GM18861 (cell line): ENCODE data around the gene JMJD1C.
"Not testable (repeated sequence)": the region's sequence is repeated elsewhere in the genome, so short reads cannot be mapped to it uniquely, and the experiment has no call there.

Experiments
- ATAC-seq: cut with Tn5 transposase; IDR thresholded peaks from one replicate; pipeline ENCODE4 v1.9.1; 2021; ENCODE audit not compliant: unreplicated experiment

JMJD1C gene

DNA sequence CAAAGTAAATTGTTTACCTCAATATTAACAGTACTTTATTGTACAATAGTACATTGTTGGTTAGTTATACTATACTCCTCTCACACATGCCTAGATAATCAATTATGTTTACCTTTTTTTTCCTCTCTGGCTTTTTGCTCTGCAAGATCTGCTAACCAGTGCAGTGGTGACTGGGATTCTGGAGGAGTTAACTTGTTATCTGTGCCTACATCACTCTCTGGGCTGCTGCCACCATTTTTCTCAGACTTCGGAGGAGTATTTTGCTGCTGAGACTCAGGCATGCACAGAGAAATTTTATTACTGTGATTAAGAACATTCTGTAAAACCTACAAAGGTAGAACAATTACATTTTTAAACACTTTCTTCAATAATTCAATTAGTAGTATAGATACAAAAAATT is 273.0 kb downstream of the JMJD1C start:
- no peak for ATAC-seq

DNA sequence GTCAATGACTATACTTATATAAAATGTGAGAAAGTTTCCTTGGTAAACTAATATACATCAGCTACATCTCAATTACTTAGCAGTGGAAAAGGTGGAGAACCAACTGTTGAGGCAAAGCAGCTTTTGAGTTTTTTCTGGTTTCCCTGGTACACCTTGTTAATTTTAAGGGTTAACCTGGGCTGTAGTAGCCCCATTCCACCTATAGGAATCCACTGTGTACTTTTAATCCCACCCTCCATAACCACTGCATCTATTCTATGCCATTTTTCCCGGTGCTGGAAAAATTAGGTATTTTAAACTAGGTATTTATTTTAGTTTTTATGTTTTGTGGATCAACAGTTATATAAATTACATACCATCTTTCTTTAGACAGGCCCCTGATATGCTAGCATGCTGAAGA is 290.2 kb downstream of the JMJD1C start:
- no peak for ATAC-seq

DNA sequence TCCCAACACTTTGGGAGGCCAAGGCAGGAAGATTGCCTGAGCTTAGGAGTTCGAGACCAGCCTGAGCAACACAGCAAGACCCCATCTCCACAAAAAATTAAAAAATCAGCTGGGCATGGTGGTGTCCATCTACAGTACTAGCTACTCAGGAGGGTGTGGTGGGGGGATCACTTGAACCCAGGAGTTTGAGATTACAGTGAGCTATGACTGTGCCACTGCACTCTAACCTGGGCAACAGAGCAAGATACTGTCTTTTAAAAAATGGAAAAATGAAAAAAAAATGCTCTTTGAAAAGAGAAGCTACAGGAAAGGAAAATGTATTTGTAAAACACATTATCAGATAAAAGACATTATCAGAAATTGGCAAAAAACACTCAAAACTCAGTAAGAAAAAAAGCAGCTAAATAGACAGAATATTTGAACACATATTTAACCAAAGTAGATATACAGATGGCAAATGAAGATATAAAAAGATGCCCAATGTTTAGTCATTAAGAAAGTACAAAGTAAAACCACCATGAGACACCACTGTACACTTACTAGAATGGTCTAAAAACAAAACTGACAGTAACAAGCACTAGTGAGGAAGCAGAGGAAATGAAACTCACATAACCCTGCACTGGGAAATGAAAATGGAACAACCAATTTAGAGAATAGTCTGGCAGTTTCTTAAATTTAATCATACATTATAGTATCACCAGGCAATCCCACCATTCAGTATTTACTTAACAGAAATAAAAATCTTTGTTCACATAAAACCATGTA is 292.1 kb downstream of the JMJD1C start:
- peak; percentile 98 for ATAC-seq

DNA sequence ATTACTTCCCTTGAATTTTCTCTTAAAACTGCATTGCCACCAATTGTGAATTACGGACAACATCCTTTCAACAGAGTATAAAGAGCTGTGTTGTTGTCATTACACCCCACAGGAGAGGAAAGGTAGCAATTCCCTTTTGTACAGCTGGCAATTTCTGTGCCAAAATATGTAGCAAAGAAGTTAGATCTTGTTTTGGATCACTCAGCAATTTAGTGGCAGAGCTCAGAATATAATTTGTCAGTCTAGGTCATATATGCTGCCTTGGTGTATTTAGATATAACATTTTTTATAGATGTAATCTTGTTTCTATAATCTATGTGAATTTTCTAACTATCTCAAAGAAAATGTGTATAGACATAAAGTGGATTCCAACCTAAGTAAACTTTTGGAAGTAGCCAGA is 293.9 kb downstream of the JMJD1C start:
- no peak for ATAC-seq

DNA sequence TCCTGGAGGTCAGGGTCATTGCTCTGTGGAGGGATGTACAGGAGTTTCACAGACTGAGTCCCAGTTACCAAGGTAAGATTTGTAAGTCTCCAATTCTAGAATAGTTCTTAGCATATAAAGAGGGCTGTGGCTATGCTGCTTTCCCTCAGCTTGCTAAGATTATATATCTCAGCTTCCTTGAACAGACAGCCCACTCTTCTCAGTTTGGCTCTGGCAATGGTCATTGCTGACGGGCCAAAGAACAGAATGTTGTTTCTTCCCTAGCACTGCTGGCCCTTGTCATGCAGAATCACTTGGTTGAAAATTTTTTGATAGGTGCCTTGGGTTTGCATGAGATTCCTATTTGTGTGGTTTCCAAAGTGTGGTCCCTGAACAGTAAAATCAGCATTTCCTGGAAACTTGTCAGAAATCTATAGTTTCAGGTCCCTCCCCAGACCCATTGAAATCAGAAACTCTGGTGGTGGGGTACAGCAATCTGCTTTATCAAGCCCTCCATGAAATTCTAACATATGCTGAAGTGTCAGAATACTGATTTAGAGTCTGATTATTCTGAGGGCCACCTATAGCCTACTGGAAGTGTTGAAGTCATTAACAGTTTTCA is 294.4 kb downstream of the JMJD1C start:
- ATAC-seq = no peak

DNA sequence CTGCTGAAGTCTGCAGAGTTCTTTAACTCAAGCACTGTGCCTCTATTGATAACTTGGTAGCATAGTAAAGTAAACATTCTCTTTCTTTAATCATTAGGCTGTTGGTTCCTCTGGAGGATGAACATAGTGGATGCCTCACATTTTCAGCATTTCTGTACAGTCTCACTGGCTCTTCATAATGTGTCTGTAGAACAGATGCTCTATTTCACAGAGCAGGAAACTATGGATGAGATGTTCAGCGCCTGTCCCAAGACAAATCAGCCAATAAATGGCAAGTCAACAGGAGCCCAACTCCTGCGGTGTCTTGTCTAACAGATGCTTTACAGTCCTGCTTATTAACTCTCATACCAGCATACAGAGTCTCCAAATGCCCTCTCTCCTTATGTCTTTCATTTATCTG is 296.2 kb downstream of the JMJD1C start:
- ATAC-seq = no peak

DNA sequence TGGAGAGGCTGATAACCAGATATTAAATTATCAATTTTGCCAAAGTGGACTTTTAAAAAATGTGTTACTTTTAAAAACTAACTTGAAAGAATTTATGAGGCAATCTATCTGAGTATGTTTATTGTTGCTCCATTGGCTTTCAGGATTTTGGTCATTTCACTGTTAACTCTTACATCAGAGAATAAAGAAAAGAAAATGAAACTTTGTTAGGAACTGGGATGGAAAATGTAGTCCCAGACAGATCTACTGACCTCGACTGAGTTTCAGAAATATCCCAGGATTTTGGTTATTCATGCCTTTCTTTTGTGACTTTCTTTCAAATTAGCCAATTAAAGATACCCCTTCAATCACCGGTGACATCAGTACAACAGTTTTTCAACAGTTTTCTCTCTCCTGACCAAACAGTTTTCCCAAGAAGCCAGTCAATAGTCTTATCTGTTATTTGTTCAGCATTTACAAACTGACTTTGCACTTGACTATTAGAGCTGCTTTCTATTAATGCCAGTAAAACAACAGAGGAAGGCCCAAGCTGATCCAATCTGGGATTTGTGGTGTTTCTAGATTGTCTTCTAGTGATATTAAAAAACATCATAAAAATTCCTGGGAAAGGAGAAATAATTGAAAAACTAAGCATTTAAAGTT is 296.8 kb downstream of the JMJD1C start:
- no peak for ATAC-seq

DNA sequence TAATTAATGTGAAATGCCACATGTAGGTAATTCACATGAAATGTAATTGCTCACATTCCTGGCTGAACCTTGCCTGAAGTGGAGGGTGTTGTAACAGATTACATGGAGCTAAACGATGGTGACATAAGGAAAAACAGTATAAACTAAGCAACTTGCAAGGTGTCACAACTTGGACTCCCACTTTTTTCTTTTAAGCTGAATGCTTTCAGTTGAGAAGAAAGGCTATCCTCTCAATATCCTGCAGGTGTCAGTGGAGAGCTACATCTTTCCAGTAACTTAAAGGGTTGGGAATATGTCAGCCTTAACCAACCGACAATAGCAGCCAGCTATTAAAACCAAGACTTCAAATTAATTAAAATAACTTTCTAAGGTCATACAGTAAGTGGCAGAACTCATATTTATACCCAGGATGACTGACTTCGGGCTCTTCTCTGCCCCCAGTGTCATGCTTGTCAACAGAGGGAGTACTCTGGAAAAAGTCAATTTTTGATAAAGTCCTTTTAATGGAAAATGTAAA is 299.0 kb downstream of the JMJD1C start:
- no peak for ATAC-seq

DNA sequence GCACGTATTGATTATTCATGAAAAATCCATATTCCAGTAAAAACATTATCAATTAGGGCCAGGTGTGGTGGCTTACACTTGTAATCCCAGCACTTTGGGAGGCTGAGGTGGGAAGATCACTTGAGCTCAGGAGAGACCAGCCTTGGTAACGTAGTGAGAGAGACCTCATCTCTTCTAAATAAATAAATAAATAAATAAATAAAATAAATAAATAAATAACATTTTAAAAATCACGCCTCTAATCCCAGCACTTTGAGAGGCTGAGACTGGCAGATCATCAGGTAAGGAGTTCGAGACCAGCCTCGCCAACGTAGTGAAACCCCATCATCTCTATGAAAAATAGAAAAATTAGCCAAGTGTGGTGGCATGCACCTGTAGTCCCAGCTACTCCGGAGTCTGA is 300.5 kb downstream of the JMJD1C start:
- ATAC-seq = no peak

DNA sequence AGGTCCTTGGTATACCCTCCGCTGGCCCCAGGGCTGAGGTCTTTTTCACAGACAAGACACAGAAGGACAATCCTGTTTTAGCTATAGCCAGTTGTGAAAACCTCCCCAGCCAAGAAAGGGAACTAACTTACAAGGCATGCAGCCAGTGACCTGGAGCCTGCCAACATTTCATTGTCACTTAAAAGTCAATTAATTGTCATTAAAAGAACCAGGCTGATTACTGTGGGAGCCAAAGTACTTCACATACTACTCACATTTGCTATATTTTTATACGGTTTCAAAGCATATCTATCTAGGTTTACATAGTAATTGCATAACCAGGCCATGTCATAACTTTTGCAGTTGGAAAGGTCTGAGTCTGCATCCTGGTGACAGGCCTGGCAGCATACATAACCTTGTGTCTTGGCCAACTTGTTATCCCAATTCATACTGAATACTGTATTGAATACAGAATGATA is 301.6 kb downstream of the JMJD1C start:
- no peak for ATAC-seq

DNA sequence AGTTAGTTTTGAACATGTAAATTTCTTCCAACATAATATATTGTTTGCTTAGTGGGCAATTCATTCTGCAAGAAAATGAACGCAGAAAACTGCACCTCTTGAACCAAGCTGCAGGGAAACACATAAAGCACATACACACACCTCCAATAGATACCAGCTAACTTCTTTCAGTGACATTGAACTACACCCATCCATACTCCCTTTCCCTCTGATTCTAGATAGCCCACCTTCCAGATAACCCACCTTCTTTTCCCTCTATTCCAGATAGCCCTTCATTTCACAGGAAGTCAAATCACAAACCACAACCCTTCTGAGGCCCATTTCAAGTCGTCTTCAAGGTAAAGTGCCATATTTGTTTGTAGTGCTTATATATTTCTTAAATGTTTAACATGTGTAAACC is 304.2 kb downstream of the JMJD1C start:
- no peak for ATAC-seq

DNA sequence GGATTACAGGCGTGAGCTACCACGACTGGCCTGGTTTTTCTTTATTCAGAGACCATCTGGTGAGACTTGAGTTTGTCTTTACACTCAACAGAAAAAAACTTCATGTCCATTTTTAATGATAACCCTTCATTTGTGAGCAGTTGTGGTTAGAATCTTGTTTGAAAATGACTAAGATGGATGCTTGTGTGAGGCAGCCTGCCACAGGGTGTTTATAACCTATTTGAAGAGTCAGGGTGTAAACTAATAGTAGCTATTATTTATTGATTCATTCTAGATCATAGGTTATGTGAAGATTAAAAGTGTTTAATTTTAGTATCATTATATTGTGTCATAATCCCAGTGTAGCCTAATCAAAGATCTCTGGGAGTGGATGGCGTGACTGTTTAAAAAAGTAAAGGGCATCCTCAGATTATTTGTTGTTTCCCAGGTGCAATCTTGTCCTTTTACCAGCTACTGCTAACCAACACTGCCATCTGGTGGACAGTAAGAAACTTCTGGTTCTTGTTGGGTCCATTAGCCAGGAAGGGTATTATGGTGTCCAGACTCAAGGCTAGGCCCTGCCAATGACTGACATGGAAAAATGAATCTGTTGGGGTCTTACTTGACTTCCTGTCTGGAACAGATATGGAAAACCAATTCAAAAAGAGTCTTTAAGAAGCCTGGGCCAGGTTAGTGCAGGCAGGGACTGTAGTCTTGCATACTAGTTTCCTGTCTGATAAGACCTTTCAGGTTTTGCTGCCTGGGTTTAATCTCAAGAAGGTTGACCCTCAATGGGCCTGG is 307.7 kb downstream of the JMJD1C start:
- peak; percentile 58 for ATAC-seq

DNA sequence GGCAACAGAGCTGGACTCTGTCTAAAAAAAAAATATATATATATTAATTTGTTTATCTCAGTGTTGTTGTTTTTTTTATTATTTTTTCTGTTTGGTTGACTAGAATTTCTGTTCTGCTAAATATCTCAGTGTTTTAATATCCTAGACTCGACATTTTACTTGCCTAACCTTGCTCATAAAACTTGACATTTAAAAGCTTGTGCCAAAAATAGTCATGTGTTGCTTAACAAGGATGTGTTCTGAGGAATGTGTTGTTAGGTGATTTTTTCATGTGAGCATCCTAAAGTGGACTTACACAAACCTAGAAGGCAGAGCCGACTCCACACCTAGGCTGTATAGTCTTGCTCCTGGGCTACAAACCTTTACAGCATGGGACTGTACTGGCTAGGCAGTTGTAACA is 309.5 kb downstream of the JMJD1C start:
- no peak for ATAC-seq

DNA sequence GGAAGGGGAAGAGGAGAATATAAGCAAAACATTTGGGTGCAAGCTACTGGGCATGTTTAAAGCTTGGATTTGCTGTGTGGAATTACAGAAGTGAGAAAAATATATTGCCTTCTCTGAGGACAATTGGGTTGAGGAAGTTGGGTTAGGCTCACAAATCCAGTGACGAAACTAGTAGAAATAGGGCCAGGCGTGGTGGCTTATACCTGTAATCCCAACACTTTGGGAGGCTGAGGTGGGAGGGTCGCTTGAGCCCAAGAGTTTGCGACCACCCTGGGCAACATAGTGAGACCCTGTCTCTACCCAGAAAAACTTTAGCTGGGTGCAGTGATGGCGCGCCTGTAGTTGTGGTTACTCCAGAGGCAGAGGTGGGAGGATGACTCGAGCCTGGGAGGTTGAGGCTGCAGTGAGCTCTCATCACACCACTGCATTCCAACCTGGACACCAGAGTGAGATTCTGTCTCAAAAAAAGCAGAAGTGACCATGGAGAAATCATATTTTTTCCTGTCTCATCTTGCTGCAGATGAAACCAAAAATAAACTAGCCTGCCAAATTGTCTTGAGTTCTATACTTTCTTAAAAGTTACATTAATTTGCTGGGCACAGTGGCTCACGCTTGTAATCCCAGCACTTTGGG is 310.3 kb downstream of the JMJD1C start:
- ATAC-seq = no peak

DNA sequence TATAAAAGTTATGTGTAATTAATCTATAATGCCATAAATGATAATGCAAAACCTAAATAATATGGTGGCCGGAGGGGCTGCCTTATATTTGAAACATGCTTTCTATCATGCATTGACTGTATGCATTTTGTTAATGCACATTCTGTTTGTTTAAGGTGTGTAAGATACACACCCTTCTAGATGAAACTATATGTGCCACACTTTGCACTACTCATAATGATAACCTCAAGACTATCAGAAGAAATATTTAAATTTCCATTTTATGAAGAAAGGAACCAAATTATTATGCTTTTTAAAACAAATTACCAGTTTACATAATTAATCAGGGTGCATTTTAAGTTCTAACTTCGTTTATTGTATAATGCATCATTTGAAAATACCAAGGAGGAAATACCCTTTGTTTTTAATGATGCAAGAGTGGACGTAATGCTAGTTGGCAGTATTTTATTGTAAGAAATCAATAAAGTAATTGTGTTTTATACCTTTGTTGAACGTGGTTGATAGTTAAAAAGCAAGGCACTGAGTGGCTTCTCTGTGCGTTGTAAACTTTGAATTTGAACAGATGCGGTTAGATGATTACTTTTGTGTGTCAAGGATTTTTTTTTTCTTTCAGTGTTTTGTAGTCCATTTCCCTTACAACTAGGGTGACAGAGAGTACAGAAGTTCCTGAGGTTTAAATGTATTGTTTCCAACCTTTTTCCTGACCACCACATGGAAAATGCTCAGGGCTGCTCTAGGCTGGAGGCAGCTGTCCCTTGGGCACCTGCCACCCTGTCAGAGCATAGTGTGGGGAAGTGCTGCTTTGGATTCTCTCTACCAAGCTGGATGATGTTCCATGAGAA is 311.0 kb downstream of the JMJD1C start:
- no peak for ATAC-seq

DNA sequence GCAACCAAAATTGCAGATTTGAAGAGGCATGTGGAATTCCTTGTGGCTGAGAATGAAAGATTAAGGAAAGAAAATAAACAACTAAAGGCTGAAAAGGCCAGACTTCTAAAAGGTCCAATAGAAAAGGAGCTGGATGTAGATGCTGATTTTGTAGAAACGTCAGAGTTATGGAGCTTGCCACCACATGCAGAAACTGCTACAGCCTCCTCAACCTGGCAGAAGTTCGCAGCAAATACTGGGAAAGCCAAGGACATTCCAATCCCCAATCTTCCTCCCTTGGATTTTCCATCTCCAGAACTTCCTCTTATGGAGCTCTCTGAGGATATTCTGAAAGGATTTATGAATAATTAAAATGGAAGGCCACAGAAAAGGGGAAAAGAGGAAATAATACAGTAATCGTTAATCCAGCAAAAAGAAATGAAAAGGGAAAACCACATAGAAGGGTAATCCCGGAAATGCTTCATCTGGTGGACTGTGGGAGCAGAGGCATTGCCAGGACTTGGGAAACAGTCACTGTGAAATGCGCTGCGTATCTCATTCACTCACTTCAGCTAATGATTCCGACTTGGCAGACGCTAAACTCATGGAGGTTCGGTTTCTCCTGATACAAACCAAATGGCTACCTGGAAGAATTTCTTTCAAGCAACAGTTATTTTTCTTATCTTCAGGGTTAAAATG is 311.8 kb downstream of the JMJD1C start:
- ATAC-seq = not testable (repeated sequence)

DNA sequence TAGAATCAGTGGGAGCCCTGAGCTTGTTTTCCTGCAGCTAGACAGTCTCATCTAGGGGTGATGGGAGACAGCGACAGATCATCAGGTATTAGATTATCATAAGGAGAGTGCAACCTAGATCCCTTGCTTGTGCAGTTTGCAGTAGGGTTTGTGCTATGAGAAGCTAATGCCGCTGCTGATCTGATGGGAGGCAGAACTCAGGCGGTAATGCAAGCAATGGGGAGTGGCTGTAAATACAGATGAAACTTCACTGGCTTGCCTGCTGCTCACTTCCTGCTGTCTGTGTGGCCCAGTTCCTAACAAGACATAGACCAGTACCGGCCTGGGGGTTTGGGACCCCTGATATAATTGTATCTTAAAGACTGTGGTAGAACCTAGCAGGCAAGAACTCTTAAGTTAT is 315.0 kb downstream of the JMJD1C start:
- ATAC-seq = no peak

DNA sequence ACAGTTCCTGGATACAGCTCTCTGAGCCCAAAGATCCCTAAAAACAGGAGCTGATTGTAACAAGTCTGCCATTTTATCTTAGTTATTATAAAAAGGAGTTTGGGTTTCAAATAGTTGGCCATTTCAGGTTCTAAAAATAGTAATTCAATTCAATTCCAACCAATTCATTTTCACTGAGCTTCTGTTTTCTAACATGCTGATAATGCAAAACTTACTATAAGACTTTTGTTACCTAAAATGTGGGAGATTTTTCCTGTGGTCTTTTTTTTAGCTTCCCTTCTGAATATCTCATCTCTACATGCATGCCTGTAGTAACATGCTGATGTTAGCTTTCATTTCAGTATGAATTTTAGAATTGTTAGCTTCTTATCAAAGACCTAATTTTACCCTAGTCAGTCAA is 319.3 kb downstream of the JMJD1C start:
- no peak for ATAC-seq

DNA sequence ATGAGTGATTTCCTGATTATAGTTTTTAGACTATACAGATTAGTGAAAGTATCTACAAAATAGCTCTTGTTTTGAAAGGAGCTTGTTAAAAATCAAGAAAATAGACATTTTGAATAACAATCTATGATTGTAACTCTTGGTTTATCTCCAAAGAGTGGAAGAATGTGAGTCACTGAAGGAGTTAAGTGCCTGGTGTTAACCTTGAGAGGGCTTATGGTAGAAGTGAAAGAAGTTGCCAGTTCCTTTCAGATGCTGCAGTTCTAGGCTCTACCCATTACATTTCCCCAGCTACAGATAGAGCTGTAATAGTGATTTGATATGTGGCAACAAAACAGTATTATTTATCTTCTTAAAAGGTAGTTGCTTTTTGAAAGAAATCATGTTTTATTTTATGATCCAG is 320.0 kb downstream of the JMJD1C start:
- ATAC-seq = no peak
